Glomerular endothelial cell (primary cell): Measurements from ENCODE around the gene ADSS1. TPM values are rescaled to one million over a fixed set of nuclear protein-coding genes. Genes with fewer than 3 reads are reported as not detected.

Experiments
- DNase-seq: peaks from one replicate; pipeline ENCODE4 v3.0.0-alpha.2; 2011; ENCODE audit warnings: low read depth, low spot score; ENCODE audit errors: extremely low read depth
- total RNA-seq: library from RNA; depleted of rRNA; stranded (reverse); fragments of >200 nt; gene quantifications from 2 replicates; pipeline ENCODE4 v1.2.3, GENCODE V29; 2015

ADSS1 gene
- total RNA-seq, 1 donor from 2014 or later, result 4.7 TPM

GRCh38 chr14:104729835-104730181 is 5.8 kb downstream of the ADSS1 start:
- DNase-seq, result no peak

GRCh38 chr14:104730487-104730886 is 6.5 kb downstream of the ADSS1 start:
- DNase-seq, result no peak

GRCh38 chr14:104731320-104732294 is 7.6 kb downstream of the ADSS1 start:
- no peak for DNase-seq

- DNase-seq, result no peak
Measured at GRCh38 chr14:104732355-104732804, 8.4 kb downstream of the ADSS1 start.

GRCh38 chr14:104732931-104733681 is 9.1 kb downstream of the ADSS1 start:
- no peak for DNase-seq

- no peak for DNase-seq
Measured at GRCh38 chr14:104734051-104734587, 10.1 kb downstream of the ADSS1 start.

GRCh38 chr14:104734601-104734990 is 10.6 kb downstream of the ADSS1 start:
- no peak for DNase-seq

- no peak for DNase-seq
Measured at GRCh38 chr14:104734991-104735779, 11.2 kb downstream of the ADSS1 start.

- DNase-seq, result peak; percentile 22
Measured at GRCh38 chr14:104735830-104736642, 12.0 kb downstream of the ADSS1 start.

GRCh38 chr14:104738375-104739019 is 14.5 kb downstream of the ADSS1 start:
- no peak for DNase-seq

- no peak for DNase-seq
Measured at GRCh38 chr14:104739026-104739425, 15.0 kb downstream of the ADSS1 start.

GRCh38 chr14:104739546-104740516 is 15.8 kb downstream of the ADSS1 start:
- DNase-seq, result no peak

- DNase-seq, result no peak
Measured at GRCh38 chr14:104741108-104741802, 17.2 kb downstream of the ADSS1 start.

GRCh38 chr14:104741803-104742251 is 17.8 kb downstream of the ADSS1 start:
- DNase-seq, result no peak

GRCh38 chr14:104742586-104743455 is 18.8 kb downstream of the ADSS1 start:
- no peak for DNase-seq
